Suprapubic skin (tissue), 4 donors: ENCODE results near the gene WDR77. TPM values are rescaled to one million over a fixed set of nuclear protein-coding genes. Genes with fewer than 3 reads are reported as not detected.
A peak's percentile ranks its signal among the peaks of the same experiment; 100 is the strongest.

Experiments
- DNase-seq, 2 donors: peaks; one replicate each; pipeline ENCODE4 v3.0.0-alpha.2; 2019; ENCODE audit warnings: low spot score in 2 of 2
- H3K27ac ChIP-seq: fragments of 200-600 bp; sonication (generic); one replicate; pipeline ENCODE4 v1.5.1; 2019
- H3K27me3 ChIP-seq: fragments of 200-600 bp; sonication (generic); one replicate; pipeline ENCODE4 v1.5.1; 2019
- H3K36me3 ChIP-seq: fragments of 200-600 bp; sonication (generic); one replicate; pipeline ENCODE4 v1.5.1; 2019
- H3K4me1 ChIP-seq: fragments of 200-600 bp; sonication (generic); one replicate; pipeline ENCODE4 v1.5.1; 2019
- H3K4me3 ChIP-seq: fragments of 200-600 bp; sonication (generic); one replicate; pipeline ENCODE4 v1.5.1; 2019; ENCODE audit warnings: mild to moderate bottlenecking
- H3K9me3 ChIP-seq: fragments of 200-600 bp; sonication (generic); one replicate; pipeline ENCODE4 v1.5.1; 2019
- EP300 ChIP-seq: sonication (generic); formaldehyde crosslinking; IDR thresholded peaks from one replicate; pipeline ENCODE4 v1.6.1; 2017; ENCODE audit warnings: antibody characterized with exemption
- POLR2A ChIP-seq, 2 donors: fragments of 450-650 bp; IDR thresholded peaks; one replicate each; pipeline ENCODE4 v1.6.1; 2017; ENCODE audit warnings: antibody characterized with exemption in 2 of 2, mild to moderate bottlenecking in 2 of 2, moderate library complexity in 2 of 2
- POLR2AphosphoS5 ChIP-seq, 3 donors: sonication (generic); formaldehyde crosslinking; IDR thresholded peaks; one replicate each; pipeline ENCODE4 v1.6.1; 2017; ENCODE audit warnings: antibody characterized with exemption in 3 of 3
- WGBS: methylation state at CpG from one replicate; pipeline ENCODE4 v1.1.5; 2018; 5-methylcytosine and 5-hydroxymethylcytosine counted together
- total RNA-seq, 4 donors: library from RNA; depleted of rRNA; stranded (reverse); fragments of >200 nt; gene quantifications; one replicate each; pipeline ENCODE4 v1.1.0, GENCODE V29; 2016
- TF ChIP-seq, protein P1 (sequence below), 2 donors: fragments of 200-600 bp in 1 of 2; fragments of 450-650 bp in 1 of 2; sonication (generic) in 1 of 2; IDR thresholded peaks; one replicate each; pipeline ENCODE4 v1.5.1; 2016 to 2019; ENCODE audit warnings: antibody characterized with exemption in 2 of 2, mild to moderate bottlenecking in 1 of 2, moderate library complexity in 1 of 2

Gene WDR77
- total RNA-seq, 4 donors from 2014 or later = 22.8 to 34.7 (median 33.4) TPM

GRCh38 chr1:111489604-111490003 is 40.5 kb upstream of the WDR77 start:
- WGBS = 80% methylated on average over 4 of the region's 4 CpGs
- DNase-seq = no peak
- no peaks in the 10 kb centered on the region for H3K4me1 ChIP-seq
- H3K27me3 ChIP-seq = no peaks in the 10 kb centered on the region
- no peak for TF ChIP-seq EP300
- TF ChIP-seq POLR2A (IDR thresholded peaks at IDR 0.05) = peak in 1 of 2 donors; percentile 14
- TF ChIP-seq, protein P1, sequence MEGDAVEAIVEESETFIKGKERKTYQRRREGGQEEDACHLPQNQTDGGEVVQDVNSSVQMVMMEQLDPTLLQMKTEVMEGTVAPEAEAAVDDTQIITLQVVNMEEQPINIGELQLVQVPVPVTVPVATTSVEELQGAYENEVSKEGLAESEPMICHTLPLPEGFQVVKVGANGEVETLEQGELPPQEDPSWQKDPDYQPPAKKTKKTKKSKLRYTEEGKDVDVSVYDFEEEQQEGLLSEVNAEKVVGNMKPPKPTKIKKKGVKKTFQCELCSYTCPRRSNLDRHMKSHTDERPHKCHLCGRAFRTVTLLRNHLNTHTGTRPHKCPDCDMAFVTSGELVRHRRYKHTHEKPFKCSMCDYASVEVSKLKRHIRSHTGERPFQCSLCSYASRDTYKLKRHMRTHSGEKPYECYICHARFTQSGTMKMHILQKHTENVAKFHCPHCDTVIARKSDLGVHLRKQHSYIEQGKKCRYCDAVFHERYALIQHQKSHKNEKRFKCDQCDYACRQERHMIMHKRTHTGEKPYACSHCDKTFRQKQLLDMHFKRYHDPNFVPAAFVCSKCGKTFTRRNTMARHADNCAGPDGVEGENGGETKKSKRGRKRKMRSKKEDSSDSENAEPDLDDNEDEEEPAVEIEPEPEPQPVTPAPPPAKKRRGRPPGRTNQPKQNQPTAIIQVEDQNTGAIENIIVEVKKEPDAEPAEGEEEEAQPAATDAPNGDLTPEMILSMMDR (IDR thresholded peaks at IDR 0.05) = no peak
- TF ChIP-seq POLR2AphosphoS5 (IDR thresholded peaks at IDR 0.05) = peak in 1 of 3 donors; percentile 59
- no peaks in the 10 kb centered on the region for H3K9me3 ChIP-seq
- no peak overlapping the region for H3K4me3 ChIP-seq
- peak overlapping the region; percentile 47 for H3K27ac ChIP-seq
- H3K36me3 ChIP-seq = no peaks in the 10 kb centered on the region

DNA sequence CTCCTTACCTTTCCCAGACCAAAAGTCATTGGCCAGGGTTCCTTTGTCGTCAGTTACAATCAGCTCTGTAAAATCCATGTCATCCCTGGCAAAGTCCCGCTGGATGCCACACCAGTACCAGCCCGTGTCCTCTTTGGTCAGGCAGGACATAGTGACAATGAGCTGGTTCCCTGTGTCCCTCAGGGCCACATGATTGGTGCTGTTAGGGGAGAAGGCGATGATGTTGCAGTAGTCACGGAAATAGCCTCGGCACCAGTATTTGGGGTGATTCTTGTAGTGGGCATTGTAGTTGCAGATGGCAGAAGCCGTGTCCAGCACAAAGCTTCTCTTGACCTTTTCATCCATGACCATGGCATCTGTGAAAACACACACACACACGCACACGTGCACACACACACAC is 39.6 kb upstream of the WDR77 start:
- no peaks in the 10 kb centered on the region for H3K36me3 ChIP-seq
- TF ChIP-seq POLR2A (IDR thresholded peaks at IDR 0.05) (no peak), EP300 (no peak), POLR2AphosphoS5 (IDR thresholded peaks at IDR 0.05) (no peak)
- TF ChIP-seq, protein P1 (IDR thresholded peaks at IDR 0.05) = no peak
- H3K27ac ChIP-seq = no peak overlapping the region
- H3K9me3 ChIP-seq = no peaks in the 10 kb centered on the region
- no peak overlapping the region for H3K4me3 ChIP-seq
- no peaks in the 10 kb centered on the region for H3K27me3 ChIP-seq
- no peak for DNase-seq
- no peaks in the 10 kb centered on the region for H3K4me1 ChIP-seq
- WGBS = 98% methylated on average over 9 of the region's 9 CpGs

- H3K27me3 ChIP-seq = no peaks in the 10 kb centered on the region
- H3K4me1 ChIP-seq = no peaks in the 10 kb centered on the region
- H3K27ac ChIP-seq = no peak overlapping the region
- H3K4me3 ChIP-seq = no peak overlapping the region
- WGBS = 80% methylated on average over 6 of the region's 6 CpGs
- H3K36me3 ChIP-seq = no peaks in the 10 kb centered on the region
- TF ChIP-seq POLR2A (IDR thresholded peaks at IDR 0.05) = no peak
- TF ChIP-seq POLR2AphosphoS5 (IDR thresholded peaks at IDR 0.05) = no peak
- no peak for TF ChIP-seq EP300
- TF ChIP-seq, protein P1 (IDR thresholded peaks at IDR 0.05) = no peak
- no peak for DNase-seq
- H3K9me3 ChIP-seq = no peaks in the 10 kb centered on the region
Measured at GRCh38 chr1:111487133-111487532, 38.1 kb upstream of the WDR77 start.

GRCh38 chr1:111486431-111486830 is 37.4 kb upstream of the WDR77 start:
- no peaks in the 10 kb centered on the region for H3K4me1 ChIP-seq
- H3K27me3 ChIP-seq = no peaks in the 10 kb centered on the region
- no peak for TF ChIP-seq POLR2A (IDR thresholded peaks at IDR 0.05)
- TF ChIP-seq, protein P1 (IDR thresholded peaks at IDR 0.05) = no peak
- no peaks in the 10 kb centered on the region for H3K36me3 ChIP-seq
- H3K9me3 ChIP-seq = no peaks in the 10 kb centered on the region
- no peak overlapping the region for H3K27ac ChIP-seq
- WGBS = 84% methylated on average over 7 of the region's 7 CpGs
- H3K4me3 ChIP-seq = no peak overlapping the region
- DNase-seq = no peak

DNA sequence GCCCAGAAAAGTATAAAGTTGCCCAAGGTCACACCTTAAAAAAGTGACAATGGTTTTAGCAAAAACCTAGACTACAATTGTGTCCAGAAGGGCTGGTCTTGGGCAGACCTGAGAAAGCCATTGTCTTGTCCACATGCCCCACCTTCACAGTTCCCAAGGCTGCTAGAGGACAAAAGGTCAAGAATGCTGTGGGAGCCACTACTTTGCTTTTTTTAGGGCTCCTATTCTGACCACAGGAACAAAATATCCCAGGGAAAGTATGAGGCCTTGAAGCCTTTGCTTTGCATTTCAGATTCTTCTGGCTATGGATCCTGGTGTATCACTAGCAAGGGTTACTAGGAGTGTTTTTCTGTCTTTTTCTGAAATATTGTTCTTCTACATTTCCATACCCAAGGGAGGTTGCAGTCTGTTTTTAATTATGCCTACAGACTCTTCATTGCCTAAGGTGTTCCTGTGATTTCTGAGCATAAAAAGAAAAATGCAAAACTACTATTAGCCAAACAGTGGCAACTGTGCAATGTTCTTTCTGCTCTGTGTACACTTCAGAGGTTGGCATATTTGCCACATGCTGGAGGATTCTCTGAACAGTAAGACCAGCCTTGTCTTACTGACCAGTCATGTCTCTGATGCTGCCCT is 35.5 kb upstream of the WDR77 start:
- no peaks in the 10 kb centered on the region for H3K27me3 ChIP-seq
- no peaks in the 10 kb centered on the region for H3K9me3 ChIP-seq
- H3K27ac ChIP-seq = no peak overlapping the region
- H3K36me3 ChIP-seq = no peaks in the 10 kb centered on the region
- no peak overlapping the region for H3K4me3 ChIP-seq
- DNase-seq = no peak
- no peaks in the 10 kb centered on the region for H3K4me1 ChIP-seq
- no peak for TF ChIP-seq EP300
- no peak for TF ChIP-seq POLR2AphosphoS5 (IDR thresholded peaks at IDR 0.05)
- TF ChIP-seq, protein P1 (IDR thresholded peaks at IDR 0.05) = no peak
- no peak for TF ChIP-seq POLR2A (IDR thresholded peaks at IDR 0.05)
